GM19351 (cell line): Measurements from ENCODE around the gene PTPRK.
A peak's percentile ranks its signal among the peaks of the same experiment; 100 is the strongest.

Experiments used
- ATAC-seq: cut with Tn5 transposase; IDR thresholded peaks from one replicate; pipeline ENCODE4 v1.9.1; 2021; ENCODE audit warnings: mild to moderate bottlenecking, moderate library complexity; ENCODE audit not compliant: unreplicated experiment

The PTPRK gene

GRCh38 chr6:128516514-128516898, 3.9 kb downstream of the PTPRK start:
- ATAC-seq, result no peak

- no peak for ATAC-seq
Measured at GRCh38 chr6:128515550-128516513, 4.6 kb downstream of the PTPRK start.

- ATAC-seq, result no peak
Measured at GRCh38 chr6:128513878-128514277, 6.5 kb downstream of the PTPRK start.

GRCh38 chr6:128512296-128512695, 8.1 kb downstream of the PTPRK start:
- no peak for ATAC-seq

GRCh38 chr6:128511506-128511905, 8.9 kb downstream of the PTPRK start:
- ATAC-seq, result no peak

- ATAC-seq, result no peak
Measured at GRCh38 chr6:128509709-128510108, 10.7 kb downstream of the PTPRK start.

- ATAC-seq, result no peak
Measured at GRCh38 chr6:128508588-128509296, 11.7 kb downstream of the PTPRK start.

GRCh38 chr6:128507337-128508310, 12.8 kb downstream of the PTPRK start:
- ATAC-seq, result no peak

GRCh38 chr6:128505603-128506002, 14.8 kb downstream of the PTPRK start:
- no peak for ATAC-seq

GRCh38 chr6:128504003-128504654, 16.3 kb downstream of the PTPRK start:
- ATAC-seq, result no peak

GRCh38 chr6:128500749-128501600, 19.4 kb downstream of the PTPRK start:
- ATAC-seq, result no peak

- no peak for ATAC-seq
Measured at GRCh38 chr6:128500014-128500413, 20.4 kb downstream of the PTPRK start.

- no peak for ATAC-seq
Measured at GRCh38 chr6:128499079-128499731, 21.2 kb downstream of the PTPRK start.

- ATAC-seq, result no peak
Measured at GRCh38 chr6:128498234-128498633, 22.2 kb downstream of the PTPRK start.

- ATAC-seq, result no peak
Measured at GRCh38 chr6:128495536-128496333, 24.7 kb downstream of the PTPRK start.

- ATAC-seq, result no peak
Measured at GRCh38 chr6:128494440-128494839, 26.0 kb downstream of the PTPRK start.

GRCh38 chr6:128493877-128494276, 26.5 kb downstream of the PTPRK start:
- peak; percentile 39 for ATAC-seq

- no peak for ATAC-seq
Measured at GRCh38 chr6:128492386-128492785, 28.0 kb downstream of the PTPRK start.
